ENCODE results near the gene PSTPIP1. TPM values are rescaled to one million over a fixed set of nuclear protein-coding genes. Genes with fewer than 3 reads are reported as not detected.

The PSTPIP1 gene
- total and polyA plus RNA-seq, 4 donors: 12.4 to 39.6 (median 20.6) TPM

GRCh38 chr15:76988867-76989780 lies 5.8 kb upstream of the PSTPIP1 start:
- Histone ChIP-seq H3K27ac (ENCODE audit: low read depth in 1 of 2, low read length in 1 of 2) (peak overlapping the region; percentile 0 to 32), H3K9ac (ENCODE audit: insufficient read depth in 1 of 2, low read length in 2 of 2) (no peak overlapping the region), H3K9me3 (ENCODE audit: control insufficient read depth in 4 of 4, insufficient read depth in 3 of 4, low read length in 3 of 4) (no peaks in the 10 kb centered on the region), H3K36me3 (ENCODE audit: control insufficient read depth in 4 of 4, insufficient read depth in 4 of 4, low read length in 4 of 4) (no peaks in the 10 kb centered on the region), H3K4me3 (no peak overlapping the region), H3K4me1 (ENCODE audit: control insufficient read depth in 5 of 5, insufficient read depth in 5 of 5, low read length in 5 of 5) (peaks cover 0 to 8% (median 0%) of the 10 kb centered on the region in 5 donors), H3K27me3 (ENCODE audit: control insufficient read depth in 3 of 3, insufficient read depth in 3 of 3, low read length in 2 of 3) (no peaks in the 10 kb centered on the region)
- no peak for ATAC-seq (ENCODE audit: insufficient read depth, low FRiP score)
- no peak for TF ChIP-seq CTCF (IDR thresholded peaks at IDR 0.05; ENCODE audit: control extremely low read depth, extremely low read depth)
- 61 to 71% methylated on average over 12 of the region's 12 CpGs for WGBS, 2 donors
- peak in 1 of 3 donors; percentile 28 for DNase-seq

- ATAC-seq (ENCODE audit: insufficient read depth, low FRiP score) (no peak), DNase-seq (no peak)
- Histone ChIP-seq H3K9ac (ENCODE audit: insufficient read depth in 1 of 2, low read length in 2 of 2) (no peak overlapping the region), H3K4me1 (ENCODE audit: control insufficient read depth in 5 of 5, insufficient read depth in 5 of 5, low read length in 5 of 5) (peaks cover 0 to 14% (median 0%) of the 10 kb centered on the region in 5 donors), H3K36me3 (ENCODE audit: control insufficient read depth in 4 of 4, insufficient read depth in 4 of 4, low read length in 4 of 4) (no peaks in the 10 kb centered on the region), H3K27me3 (ENCODE audit: control insufficient read depth in 3 of 3, insufficient read depth in 3 of 3, low read length in 2 of 3) (no peaks in the 10 kb centered on the region), H3K9me3 (ENCODE audit: control insufficient read depth in 4 of 4, insufficient read depth in 3 of 4, low read length in 3 of 4) (no peaks in the 10 kb centered on the region), H3K4me3 (no peak overlapping the region), H3K27ac (ENCODE audit: low read depth in 1 of 2, low read length in 1 of 2) (no peak overlapping the region)
- WGBS, 2 donors: 40 to 70% methylated on average over 7 of the region's 7 CpGs
- TF ChIP-seq CTCF (IDR thresholded peaks at IDR 0.05; ENCODE audit: control extremely low read depth, extremely low read depth): no peak
These were observed 3.9 kb upstream of the PSTPIP1 start for GRCh38 chr15:76991048-76991447.

- Histone ChIP-seq H3K27ac (ENCODE audit: low read depth in 1 of 2, low read length in 1 of 2) (no peak overlapping the region), H3K4me1 (ENCODE audit: control insufficient read depth in 5 of 5, insufficient read depth in 5 of 5, low read length in 5 of 5) (peaks cover 0 to 23% (median 0%) of the 10 kb centered on the region in 5 donors), H3K9ac (ENCODE audit: insufficient read depth in 1 of 2, low read length in 2 of 2) (no peak overlapping the region), H3K4me3 (no peak overlapping the region), H3K9me3 (ENCODE audit: control insufficient read depth in 4 of 4, insufficient read depth in 3 of 4, low read length in 3 of 4) (no peaks in the 10 kb centered on the region), H3K36me3 (ENCODE audit: control insufficient read depth in 4 of 4, insufficient read depth in 4 of 4, low read length in 4 of 4) (no peaks in the 10 kb centered on the region), H3K27me3 (ENCODE audit: control insufficient read depth in 3 of 3, insufficient read depth in 3 of 3, low read length in 2 of 3) (no peaks in the 10 kb centered on the region)
- 63 to 81% methylated on average over 9 of the region's 9 CpGs for WGBS, 2 donors
- DNase-seq (no peak), ATAC-seq (ENCODE audit: insufficient read depth, low FRiP score) (no peak)
- TF ChIP-seq CTCF (IDR thresholded peaks at IDR 0.05; ENCODE audit: control extremely low read depth, extremely low read depth): no peak
These were observed 2.9 kb upstream of the PSTPIP1 start for GRCh38 chr15:76991741-76992645.
